Panc1 (cell line): Measurements from ENCODE around the gene THTPA.

ENCODE experiments used
- CTCF ChIP-seq: fragments of 450-650 bp; IDR thresholded peaks from 2 replicates; pipeline ENCODE4 v1.5.1; 2017; ENCODE audit warnings: mild to moderate bottlenecking
- POLR2AphosphoS5 ChIP-seq: IDR thresholded peaks from 2 replicates; pipeline ENCODE4 v1.6.1; 2012; ENCODE audit warnings: mild to moderate bottlenecking, low read depth, low read length, moderate library complexity
- REST ChIP-seq, 2 experiments: IDR thresholded peaks; 2 replicates each; pipeline ENCODE4 v1.6.1; 2011 to 2012; ENCODE audit warnings: low read depth in 2 of 2, control low read depth in 1 of 2, low read length in 1 of 2, mild to moderate bottlenecking in 1 of 2, moderate library complexity in 1 of 2; ENCODE audit not compliant: insufficient read depth in 1 of 2
- SIN3A ChIP-seq: IDR thresholded peaks from 2 replicates; pipeline ENCODE4 v1.6.1; 2012; ENCODE audit warnings: low read depth, mild to moderate bottlenecking, low read length, moderate library complexity, borderline replicate concordance; ENCODE audit not compliant: insufficient read depth

GRCh38 chr14:23536494-23536893 is 19.6 kb upstream of the THTPA start:
- TF ChIP-seq CTCF (no peak), SIN3A (no peak), POLR2AphosphoS5 (no peak), REST (IDR thresholded peaks at IDR 0.05; ENCODE audit: insufficient read depth in 1 of 2, low read depth in 2 of 2, low read length in 1 of 2) (no peak)
